Calu3 (cell line): ENCODE measurements around the gene TAGLN3. TPM values are rescaled to one million over a fixed set of nuclear protein-coding genes. Genes with fewer than 3 reads are reported as not detected.

Experiments
- BruUV-seq: library from RNA; stranded (reverse); fragments of 400-500 nt; replicated peaks from 2 replicates; lab custom pipeline; 2021; lab: Mats Ljungman, UMichigan
- CTCF ChIA-PET: fragments of 300-600 bp; sonication (Branson Sonifier 250); formaldehyde crosslinking; loops from one replicate; lab custom pipeline; 2022; ENCODE audit warnings: antibody characterized with exemption; lab: Charles Lee
- DNase-seq: peaks from one replicate; pipeline ENCODE4 v3.0.0; 2022
- H3K27ac Mint-ChIP-seq: one replicate; pipeline ENCODE4 v1.8.0; 2022; ENCODE audit warnings: mixed read lengths; ENCODE audit not compliant: unreplicated experiment
- H3K27me3 Mint-ChIP-seq: one replicate; pipeline ENCODE4 v1.8.0; 2022; ENCODE audit warnings: mixed read lengths; ENCODE audit not compliant: unreplicated experiment
- H3K36me3 Mint-ChIP-seq: one replicate; pipeline ENCODE4 v1.8.0; 2022; ENCODE audit warnings: mild to moderate bottlenecking, moderate library complexity, mixed read lengths; ENCODE audit not compliant: insufficient read depth, unreplicated experiment
- H3K4me1 Mint-ChIP-seq: one replicate; pipeline ENCODE4 v1.8.0; 2022; ENCODE audit warnings: mild to moderate bottlenecking, low read depth, mixed read lengths; ENCODE audit not compliant: unreplicated experiment
- H3K4me3 Mint-ChIP-seq: one replicate; pipeline ENCODE4 v1.8.0; 2022; ENCODE audit warnings: mild to moderate bottlenecking, low read depth, moderate library complexity, mixed read lengths; ENCODE audit not compliant: unreplicated experiment
- H3K9me3 Mint-ChIP-seq: one replicate; pipeline ENCODE4 v1.8.0; 2022; ENCODE audit warnings: low read depth, mixed read lengths; ENCODE audit not compliant: unreplicated experiment
- intact Hi-C: fragments of 100-400 bp; cut with micrococcal nuclease; formaldehyde crosslinking; loops from one replicate; pipeline ENCODE4 v1.10.0; 2022; ENCODE audit not compliant: unreplicated experiment
- total RNA-seq: library from RNA; stranded (reverse); gene quantifications from 2 replicates; pipeline ENCODE4 v1.2.3, GENCODE V29; 2022
- TF ChIP-seq, protein P1 (sequence below): fragments of 200-600 bp; IDR thresholded peaks from one replicate; pipeline ENCODE4 v1.8.0; 2022; ENCODE audit warnings: antibody characterized with exemption; ENCODE audit not compliant: unreplicated experiment

TAGLN3 gene
- total RNA-seq, 1 experiment from 2014 or later, result not detected

DNA sequence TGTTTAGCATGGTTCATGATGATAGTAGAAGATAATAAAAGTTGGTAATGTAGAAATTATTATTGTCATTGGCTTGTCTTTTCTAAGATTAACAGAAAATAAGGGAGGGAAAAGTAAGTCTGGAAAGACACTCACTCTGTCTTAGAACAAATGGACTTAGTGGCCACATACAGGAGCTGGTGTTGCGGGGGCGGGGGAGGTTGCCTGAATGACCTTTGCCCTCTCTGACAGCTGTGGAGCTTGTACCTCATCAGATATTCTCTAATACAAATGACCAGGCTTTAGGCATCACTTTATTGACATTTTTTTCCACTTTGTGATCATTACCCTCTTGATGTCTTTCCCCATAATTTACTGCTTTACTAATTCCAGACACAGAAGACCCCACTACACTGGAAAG is 5.9 kb downstream of the TAGLN3 start:
- CTCF ChIA-PET, result interaction anchor here (0.6 to 1.9 kb wide), 2 partner anchors 16 to 38 kb away, joined by 3 to 7 read pairs; no protein-coding TSS in a partner anchor
- no peak overlapping the region for H3K27ac Mint-ChIP-seq
- no TSS peak for BruUV-seq
- TF ChIP-seq, protein P1, sequence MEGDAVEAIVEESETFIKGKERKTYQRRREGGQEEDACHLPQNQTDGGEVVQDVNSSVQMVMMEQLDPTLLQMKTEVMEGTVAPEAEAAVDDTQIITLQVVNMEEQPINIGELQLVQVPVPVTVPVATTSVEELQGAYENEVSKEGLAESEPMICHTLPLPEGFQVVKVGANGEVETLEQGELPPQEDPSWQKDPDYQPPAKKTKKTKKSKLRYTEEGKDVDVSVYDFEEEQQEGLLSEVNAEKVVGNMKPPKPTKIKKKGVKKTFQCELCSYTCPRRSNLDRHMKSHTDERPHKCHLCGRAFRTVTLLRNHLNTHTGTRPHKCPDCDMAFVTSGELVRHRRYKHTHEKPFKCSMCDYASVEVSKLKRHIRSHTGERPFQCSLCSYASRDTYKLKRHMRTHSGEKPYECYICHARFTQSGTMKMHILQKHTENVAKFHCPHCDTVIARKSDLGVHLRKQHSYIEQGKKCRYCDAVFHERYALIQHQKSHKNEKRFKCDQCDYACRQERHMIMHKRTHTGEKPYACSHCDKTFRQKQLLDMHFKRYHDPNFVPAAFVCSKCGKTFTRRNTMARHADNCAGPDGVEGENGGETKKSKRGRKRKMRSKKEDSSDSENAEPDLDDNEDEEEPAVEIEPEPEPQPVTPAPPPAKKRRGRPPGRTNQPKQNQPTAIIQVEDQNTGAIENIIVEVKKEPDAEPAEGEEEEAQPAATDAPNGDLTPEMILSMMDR, result no peak
- no peaks in the 10 kb centered on the region for H3K9me3 Mint-ChIP-seq
- H3K27me3 Mint-ChIP-seq, result no peaks in the 10 kb centered on the region
- no peak overlapping the region for H3K4me3 Mint-ChIP-seq
- peaks cover 14% of the 10 kb centered on the region for H3K4me1 Mint-ChIP-seq
- H3K36me3 Mint-ChIP-seq, result no peaks in the 10 kb centered on the region
- DNase-seq, result no peak
- intact Hi-C loops, result no loop called here

DNA sequence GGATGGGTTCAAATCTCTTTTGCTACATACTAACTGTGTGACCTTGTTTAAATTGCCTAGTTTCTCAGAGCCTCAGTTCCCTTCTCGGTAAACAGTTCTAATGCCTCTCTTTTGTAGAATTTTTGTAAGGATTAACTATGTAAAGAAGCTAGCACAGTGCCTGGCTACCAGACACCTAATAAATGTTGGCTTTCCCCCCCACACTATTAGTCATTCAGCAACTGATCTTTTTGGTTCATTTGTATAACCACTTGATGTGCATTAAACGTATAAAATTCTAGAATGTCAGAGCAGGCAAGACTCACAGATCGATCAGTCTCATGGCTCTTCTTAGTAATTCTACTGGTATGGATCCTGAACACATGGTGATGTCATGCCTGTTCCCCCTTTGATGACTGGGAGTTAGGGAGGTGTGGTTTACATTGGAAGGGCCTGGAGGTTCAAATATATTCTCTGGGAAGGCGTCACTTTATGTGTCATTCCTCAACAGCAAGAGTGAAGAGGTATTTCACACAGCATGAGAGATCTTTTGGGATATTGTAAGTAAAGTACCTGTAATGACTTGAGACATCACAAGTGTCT is 6.5 kb downstream of the TAGLN3 start:
- no peak for DNase-seq
- no peaks in the 10 kb centered on the region for H3K9me3 Mint-ChIP-seq
- H3K4me3 Mint-ChIP-seq, result no peak overlapping the region
- peaks cover 14% of the 10 kb centered on the region for H3K4me1 Mint-ChIP-seq
- BruUV-seq, result no TSS peak
- TF ChIP-seq, protein P1, result no peak
- no peaks in the 10 kb centered on the region for H3K36me3 Mint-ChIP-seq
- CTCF ChIA-PET, result interaction anchor here (1.9 kb wide), 1 partner anchor 16 kb away, joined by 7 read pairs; no protein-coding TSS in a partner anchor
- intact Hi-C loops, result no loop called here
- H3K27ac Mint-ChIP-seq, result no peak overlapping the region
- no peaks in the 10 kb centered on the region for H3K27me3 Mint-ChIP-seq

DNA sequence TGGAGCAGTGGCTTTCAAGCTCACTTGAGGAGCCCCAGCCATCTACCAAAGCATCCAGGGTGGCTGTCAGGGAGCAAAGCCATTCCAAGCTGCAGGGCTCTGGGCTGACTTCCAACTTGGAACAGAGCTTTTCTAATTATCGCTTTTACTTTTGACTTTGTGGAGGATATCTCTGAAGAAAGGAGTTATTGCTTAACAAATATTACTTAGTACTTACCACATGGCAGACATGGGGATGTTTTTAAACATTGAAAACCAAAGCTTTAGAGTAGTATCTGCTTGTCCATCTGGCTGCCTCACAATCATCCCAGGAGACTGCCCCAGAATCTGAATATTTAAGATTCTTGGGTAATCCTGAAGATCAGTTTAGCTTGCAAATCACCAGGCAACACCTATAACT is 8.9 kb downstream of the TAGLN3 start:
- Mint-ChIP-seq H3K4me3 (no peak overlapping the region), H3K36me3 (no peaks in the 10 kb centered on the region), H3K27ac (no peak overlapping the region), H3K27me3 (no peaks in the 10 kb centered on the region), H3K9me3 (no peaks in the 10 kb centered on the region), H3K4me1 (peaks cover 7% of the 10 kb centered on the region)
- no TSS peak for BruUV-seq
- TF ChIP-seq, protein P1, result no peak
- no peak for DNase-seq
- intact Hi-C loops, result no loop called here
- CTCF ChIA-PET, result interaction anchor here (1.0 kb wide), 1 partner anchor 19 kb away, joined by 3 read pairs; no protein-coding TSS in a partner anchor

DNA sequence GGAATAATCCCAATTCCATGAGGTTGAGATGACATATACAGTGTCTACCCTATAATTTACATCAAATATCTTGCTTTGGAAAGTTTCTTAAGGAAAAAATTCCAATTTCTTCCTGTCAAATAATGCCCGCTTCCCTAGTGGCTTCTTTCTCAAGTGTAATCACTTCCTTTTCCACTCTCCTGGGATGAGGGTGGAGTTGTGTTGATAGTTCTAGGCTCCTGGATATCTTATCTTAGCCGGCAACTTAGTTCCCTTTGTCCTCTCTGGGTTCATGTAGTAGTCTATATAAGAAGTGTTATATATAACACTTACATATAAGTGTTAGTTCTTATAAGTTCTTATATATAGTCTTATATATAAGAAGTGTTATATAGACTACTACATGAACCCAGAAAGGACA is 10.9 kb downstream of the TAGLN3 start:
- H3K4me1 Mint-ChIP-seq, result no peaks in the 10 kb centered on the region
- H3K36me3 Mint-ChIP-seq, result no peaks in the 10 kb centered on the region
- no TSS peak for BruUV-seq
- H3K9me3 Mint-ChIP-seq, result no peaks in the 10 kb centered on the region
- intact Hi-C loops, result no loop called here
- CTCF ChIA-PET, result no interaction called here
- no peak for DNase-seq
- H3K27ac Mint-ChIP-seq, result no peak overlapping the region
- no peak overlapping the region for H3K4me3 Mint-ChIP-seq
- TF ChIP-seq, protein P1, result no peak
- no peaks in the 10 kb centered on the region for H3K27me3 Mint-ChIP-seq
